GM12872 (cell line): ENCODE data around the gene OXCT1.

Source experiments
- TF ChIP-seq, protein P1 (sequence below): IDR thresholded peaks from 3 replicates; pipeline ENCODE4 v1.5.1; 2011; ENCODE audit warnings: low read depth, mild to moderate bottlenecking, low read length, moderate library complexity; ENCODE audit not compliant: insufficient read depth

Gene OXCT1

GRCh38 chr5:41762426-41762825 lies 107.8 kb downstream of the OXCT1 start:
- TF ChIP-seq, protein P1, sequence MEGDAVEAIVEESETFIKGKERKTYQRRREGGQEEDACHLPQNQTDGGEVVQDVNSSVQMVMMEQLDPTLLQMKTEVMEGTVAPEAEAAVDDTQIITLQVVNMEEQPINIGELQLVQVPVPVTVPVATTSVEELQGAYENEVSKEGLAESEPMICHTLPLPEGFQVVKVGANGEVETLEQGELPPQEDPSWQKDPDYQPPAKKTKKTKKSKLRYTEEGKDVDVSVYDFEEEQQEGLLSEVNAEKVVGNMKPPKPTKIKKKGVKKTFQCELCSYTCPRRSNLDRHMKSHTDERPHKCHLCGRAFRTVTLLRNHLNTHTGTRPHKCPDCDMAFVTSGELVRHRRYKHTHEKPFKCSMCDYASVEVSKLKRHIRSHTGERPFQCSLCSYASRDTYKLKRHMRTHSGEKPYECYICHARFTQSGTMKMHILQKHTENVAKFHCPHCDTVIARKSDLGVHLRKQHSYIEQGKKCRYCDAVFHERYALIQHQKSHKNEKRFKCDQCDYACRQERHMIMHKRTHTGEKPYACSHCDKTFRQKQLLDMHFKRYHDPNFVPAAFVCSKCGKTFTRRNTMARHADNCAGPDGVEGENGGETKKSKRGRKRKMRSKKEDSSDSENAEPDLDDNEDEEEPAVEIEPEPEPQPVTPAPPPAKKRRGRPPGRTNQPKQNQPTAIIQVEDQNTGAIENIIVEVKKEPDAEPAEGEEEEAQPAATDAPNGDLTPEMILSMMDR, result no peak

DNA sequence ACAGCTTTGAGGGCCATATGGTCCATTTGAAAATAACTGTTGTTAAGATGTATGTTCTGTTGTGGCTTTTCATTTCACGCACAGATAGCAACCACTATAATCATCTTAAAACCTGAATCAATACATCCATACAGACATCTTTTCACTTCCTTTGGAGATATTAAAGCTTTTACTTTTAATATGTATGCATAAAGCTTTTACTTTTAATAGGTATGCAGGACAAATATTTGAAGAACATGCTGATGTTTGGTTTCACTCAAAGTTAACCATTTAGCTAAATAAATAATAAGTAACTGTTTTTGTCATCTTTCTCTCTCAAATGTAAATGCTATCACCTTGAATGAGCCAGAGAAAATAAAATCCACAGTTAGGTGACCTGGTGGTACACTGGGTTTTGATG lies 108.6 kb downstream of the OXCT1 start:
- TF ChIP-seq, protein P1, result no peak

GRCh38 chr5:41755705-41756104 lies 114.5 kb downstream of the OXCT1 start:
- TF ChIP-seq, protein P1, result no peak

GRCh38 chr5:41754857-41755256 lies 115.4 kb downstream of the OXCT1 start:
- TF ChIP-seq, protein P1, result 0 out of 3 replicates have a peak, but pooled peaks have one; percentile 21

- TF ChIP-seq, protein P1, result no peak
Measured at GRCh38 chr5:41751867-41752266, 118.4 kb downstream of the OXCT1 start.

DNA sequence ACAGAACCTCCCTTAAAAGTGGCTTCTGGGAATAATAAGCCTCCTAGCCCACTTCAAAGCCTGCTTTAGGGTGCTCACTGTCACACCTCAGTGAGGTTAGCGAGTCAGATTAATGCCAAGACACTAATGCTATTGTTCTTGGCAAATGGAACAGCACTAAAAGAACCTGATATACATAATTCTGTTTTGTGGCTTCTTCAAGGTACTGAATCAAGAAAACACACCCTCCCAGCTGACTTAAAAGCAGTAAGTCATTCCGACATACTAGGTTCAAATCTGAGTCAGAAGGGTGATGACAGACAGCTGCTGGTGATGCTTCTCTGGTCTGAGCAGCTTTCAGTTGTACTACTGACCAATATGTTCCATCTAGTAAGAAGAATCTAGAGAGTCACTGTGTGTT lies 121.6 kb downstream of the OXCT1 start:
- TF ChIP-seq, protein P1, result no peak

- TF ChIP-seq, protein P1, result no peak
Measured at GRCh38 chr5:41747708-41748107, 122.5 kb downstream of the OXCT1 start.

- TF ChIP-seq, protein P1, result no peak
Measured at GRCh38 chr5:41747301-41747700, 122.9 kb downstream of the OXCT1 start.
